HG02938 (cell line): ENCODE data around the gene SPRYD3.
A peak's percentile ranks its signal among the peaks of the same experiment; 100 is the strongest.
"Not testable (repeated sequence)": the region's sequence is repeated elsewhere in the genome, so short reads cannot be mapped to it uniquely, and the experiment has no call there.

Experiments
- ATAC-seq: cut with Tn5 transposase; IDR thresholded peaks from one replicate; pipeline ENCODE4 v1.9.1; 2021; ENCODE audit warnings: mild to moderate bottlenecking, moderate library complexity; ENCODE audit not compliant: unreplicated experiment

Gene SPRYD3, protein sequence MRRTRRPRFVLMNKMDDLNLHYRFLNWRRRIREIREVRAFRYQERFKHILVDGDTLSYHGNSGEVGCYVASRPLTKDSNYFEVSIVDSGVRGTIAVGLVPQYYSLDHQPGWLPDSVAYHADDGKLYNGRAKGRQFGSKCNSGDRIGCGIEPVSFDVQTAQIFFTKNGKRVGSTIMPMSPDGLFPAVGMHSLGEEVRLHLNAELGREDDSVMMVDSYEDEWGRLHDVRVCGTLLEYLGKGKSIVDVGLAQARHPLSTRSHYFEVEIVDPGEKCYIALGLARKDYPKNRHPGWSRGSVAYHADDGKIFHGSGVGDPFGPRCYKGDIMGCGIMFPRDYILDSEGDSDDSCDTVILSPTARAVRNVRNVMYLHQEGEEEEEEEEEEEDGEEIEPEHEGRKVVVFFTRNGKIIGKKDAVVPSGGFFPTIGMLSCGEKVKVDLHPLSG

DNA sequence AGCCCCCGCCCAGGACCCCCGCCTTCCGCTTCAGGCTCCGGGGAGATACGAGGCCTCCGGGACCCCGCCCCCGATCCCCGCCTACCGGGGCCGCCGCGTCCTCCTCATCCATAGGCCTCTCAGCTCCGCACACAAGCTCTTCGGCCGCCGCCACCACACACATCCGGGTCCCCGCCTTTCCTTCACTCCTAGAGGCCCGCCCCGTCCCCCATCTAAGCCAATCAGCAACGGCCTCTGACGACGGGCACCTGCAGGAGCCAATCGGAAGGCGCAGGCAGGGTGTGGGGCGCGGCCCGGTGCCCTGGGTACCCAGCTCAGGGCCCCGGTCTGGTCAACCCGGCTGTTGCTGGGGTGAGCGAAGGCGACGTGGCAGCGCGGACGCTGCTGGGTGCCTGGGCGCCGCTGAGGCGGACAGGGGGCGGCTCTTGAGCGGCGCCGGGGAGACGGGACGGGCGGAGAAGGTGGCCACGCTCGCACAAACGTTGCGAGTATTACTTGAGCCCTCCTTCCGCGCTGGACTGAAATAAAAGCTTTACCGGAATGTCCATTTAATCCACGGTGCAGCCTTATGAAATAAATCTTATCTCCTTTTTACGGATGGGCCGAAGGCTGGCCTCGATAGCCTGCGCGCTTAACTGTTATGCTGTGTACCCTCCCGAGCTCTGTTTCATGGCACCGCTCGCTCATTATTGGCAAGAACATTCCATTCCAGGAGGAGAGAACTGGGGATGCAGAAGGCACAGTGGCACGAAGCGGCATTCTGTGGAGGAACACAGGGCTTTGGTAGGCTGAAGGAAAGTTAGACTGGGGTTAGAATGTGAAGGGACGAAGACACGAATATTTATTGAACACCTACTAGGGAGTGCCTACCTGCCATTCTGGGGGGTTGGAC lies at the start of gene SPRYD3:
Gene SPRYD3, minus strand, starts transcription at position 165 of the 892 bp plus-strand sequence. Its CDS starts 57 bp downstream, at position 108.
- peak; percentile 97 for ATAC-seq

- no peak for ATAC-seq
Observed at GRCh38 chr12:53127169-53127568, 48.0 kb upstream of the SPRYD3 start.

DNA sequence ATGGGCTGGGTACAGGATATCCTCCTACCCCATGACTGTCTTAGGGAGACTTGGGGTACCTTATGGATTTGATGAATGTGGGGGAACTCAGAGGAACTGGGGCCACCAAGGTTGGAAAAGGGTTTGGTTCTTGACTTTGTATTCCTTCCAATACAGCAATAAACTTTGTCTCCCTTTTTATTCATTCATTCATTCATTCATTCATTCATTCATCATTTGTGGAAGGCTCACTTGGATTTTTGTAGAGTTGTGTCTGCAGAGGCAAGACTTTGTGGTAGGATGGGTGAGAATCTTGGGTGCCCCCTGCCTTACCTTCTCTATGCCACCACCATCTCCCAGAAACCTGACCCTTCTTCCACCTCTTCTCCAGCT lies 45.1 kb upstream of the SPRYD3 start:
- ATAC-seq: no peak

DNA sequence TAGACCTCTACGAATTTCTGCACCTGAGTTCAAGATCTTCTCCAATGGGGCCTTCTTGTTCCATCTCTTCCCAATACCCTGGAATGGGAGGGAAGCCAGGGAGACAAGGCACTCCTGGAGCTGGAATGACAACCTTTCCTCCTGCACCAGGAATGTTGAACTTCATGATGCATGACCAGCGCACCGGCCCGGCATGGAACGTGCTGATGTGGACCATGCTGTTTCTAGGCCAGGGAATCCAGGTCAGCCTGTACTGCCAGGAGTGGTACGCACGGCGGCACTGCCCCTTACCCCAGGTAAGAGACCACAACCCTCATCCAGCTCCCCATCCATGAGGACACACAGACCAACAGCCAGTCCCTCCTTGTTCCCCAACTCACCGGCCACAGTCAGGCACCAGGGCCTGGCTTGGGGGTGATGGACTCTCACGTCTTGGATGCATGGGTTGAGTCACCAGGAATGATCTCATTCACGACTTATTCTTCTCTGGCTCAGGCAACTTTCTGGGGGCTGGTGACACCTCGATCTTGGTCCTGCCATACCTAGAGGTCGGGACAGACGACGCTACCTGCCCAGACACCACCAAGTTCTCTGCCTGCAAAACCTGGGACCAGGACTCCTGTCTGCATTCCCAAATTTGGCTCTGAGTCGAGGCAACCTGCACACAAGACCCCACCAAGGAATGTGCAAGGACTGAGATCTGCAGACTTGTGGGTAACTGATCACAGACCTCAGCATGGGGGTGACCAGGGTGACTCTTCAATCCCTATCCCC lies 44.6 kb upstream of the SPRYD3 start:
- no peak for ATAC-seq

GRCh38 chr12:53122961-53123468 lies 43.8 kb upstream of the SPRYD3 start:
- no peak for ATAC-seq

DNA sequence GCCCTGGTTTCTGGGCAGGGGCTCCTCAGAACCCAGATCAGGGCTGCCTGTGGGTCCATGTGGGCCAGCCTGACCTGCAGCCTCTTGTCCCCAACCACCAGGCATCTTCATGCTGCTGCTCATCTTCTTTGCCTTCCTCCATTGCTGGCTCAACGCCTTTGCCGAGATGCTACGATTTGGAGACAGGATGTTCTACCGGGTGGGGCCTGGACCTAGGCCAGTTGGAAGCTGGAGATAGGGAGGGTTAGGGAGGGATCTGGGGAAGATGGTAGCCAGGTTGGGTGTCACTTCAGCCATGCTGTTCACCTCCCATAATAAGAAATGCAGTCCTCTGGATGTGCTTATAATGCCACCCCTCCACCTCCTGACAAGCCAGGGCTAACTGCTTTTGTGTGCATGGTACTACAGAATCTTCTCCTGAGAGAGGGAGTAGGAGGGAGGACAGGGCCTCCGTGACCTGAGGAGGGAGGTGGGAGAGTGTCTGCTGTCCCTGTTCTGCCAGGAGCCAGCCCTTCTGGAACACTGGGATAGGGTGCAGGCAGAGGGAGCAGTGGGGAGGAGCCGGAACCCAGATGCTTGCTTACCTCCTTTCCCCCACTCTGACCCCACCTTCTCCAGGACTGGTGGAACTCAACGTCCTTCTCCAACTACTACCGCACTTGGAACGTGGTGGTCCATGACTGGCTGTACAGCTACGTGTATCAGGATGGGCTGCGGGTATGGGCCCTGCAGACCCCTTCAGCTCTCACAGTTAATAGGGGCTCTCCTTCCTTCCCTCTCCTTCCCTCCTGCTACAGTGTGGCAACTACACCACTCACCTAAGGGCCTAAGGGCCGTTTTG lies 41.7 kb upstream of the SPRYD3 start:
- ATAC-seq: no peak

DNA sequence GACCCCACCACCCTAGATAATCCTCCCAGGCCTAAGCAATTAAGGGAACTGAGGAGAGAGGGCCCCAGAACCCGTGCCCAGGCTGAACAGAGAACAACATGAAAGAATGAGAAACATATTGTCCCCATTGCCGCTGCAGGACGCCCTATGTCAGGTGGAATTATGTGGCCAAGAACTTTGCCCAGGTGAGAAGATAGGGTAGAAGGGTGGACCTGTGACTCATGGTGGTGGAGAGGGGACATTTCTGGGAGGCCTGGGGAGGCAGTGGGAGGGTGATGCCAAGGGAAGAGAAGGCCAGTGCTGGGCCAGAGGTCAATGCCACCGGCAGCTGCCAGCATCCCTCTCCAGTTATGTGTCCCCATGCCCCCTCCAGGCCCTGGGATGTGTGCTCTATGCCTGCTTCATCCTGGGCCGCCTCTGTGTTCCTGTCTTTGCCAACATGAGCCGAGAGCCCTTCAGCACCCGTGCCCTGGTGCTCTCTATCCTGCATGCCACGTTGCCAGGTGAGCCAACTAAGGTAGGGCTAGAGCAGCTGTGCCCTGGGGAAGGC lies 39.6 kb upstream of the SPRYD3 start:
- no peak for ATAC-seq

DNA sequence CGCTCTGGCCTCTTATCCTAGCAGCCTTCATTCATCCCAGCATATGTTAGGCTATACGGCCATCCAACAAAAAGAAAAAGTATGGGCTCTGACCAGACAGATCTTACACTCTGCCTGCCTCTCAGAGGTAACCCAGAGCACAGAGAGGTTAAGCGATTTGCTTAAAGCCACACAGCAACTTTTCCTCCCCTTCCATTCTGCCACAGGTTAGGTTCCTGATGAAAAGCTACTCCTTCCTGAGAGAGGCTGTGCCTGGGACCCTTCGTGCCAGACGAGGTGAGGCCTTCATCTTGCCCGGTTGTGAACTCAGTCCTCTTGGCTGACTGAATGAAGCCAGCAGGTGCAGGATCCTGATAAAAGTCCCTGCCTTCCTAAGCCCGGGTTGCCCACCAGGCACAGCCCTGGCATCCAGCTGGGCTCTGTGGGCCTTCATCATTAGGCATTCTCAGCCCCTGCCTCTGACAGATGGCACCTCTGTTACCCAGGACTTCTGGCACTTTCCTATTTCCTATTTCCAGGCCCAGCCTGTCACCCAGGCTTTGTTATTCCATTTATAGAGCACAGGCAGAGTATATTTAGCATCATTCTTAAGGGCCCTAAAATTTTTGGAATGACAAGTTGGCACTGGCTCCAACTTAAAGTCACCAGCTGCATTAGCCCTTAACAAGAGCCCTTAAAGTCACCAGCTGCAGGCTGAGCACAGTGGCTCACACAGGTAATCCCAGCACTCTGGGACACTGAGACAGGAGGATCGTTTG lies 36.9 kb upstream of the SPRYD3 start:
- no peak for ATAC-seq

GRCh38 chr12:53115112-53115890 lies 36.1 kb upstream of the SPRYD3 start:
- ATAC-seq: no peak

DNA sequence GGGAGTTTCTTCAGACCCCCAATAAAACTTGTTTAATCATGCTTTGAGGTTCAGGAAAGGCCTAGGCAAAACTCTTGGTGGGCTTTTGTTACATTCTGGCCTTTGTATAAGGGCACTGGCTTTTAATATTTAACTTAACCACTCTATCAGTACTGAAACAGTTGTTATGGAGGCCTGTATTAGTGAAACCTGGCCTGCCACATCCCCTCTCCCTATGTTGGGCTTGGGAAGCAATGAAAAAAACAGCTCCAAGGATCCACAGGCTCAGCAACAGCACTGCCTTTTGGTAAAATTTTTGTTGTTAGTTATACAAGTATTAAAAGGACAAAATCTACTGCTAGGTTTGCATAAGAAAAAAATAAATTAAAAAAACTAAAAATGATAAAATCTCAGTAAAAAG lies 34.8 kb upstream of the SPRYD3 start:
- no peak for ATAC-seq

- no peak for ATAC-seq
Observed at GRCh38 chr12:53113136-53113705, 34.0 kb upstream of the SPRYD3 start.

DNA sequence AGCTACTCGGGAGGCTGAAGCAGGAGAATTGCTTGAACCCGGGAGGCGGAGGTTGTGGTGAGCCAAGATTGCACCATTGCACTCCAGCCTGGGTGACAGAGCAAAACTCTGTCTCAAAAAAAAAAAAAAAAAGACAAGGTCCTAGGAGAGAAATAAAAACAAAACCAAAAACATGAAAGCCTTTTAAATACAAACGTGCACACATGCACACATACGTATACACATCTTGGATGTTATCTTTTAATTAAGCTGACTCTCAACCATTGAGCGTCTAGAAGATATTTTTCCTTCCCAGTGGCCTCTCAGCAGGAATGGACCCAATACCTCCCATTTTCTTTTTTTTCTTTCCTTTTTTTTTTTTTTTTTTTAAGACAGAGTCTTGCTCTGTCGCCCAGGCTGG lies 33.2 kb upstream of the SPRYD3 start:
- not testable (repeated sequence) for ATAC-seq

GRCh38 chr12:53107122-53107521 lies 27.9 kb upstream of the SPRYD3 start:
- ATAC-seq: no peak

DNA sequence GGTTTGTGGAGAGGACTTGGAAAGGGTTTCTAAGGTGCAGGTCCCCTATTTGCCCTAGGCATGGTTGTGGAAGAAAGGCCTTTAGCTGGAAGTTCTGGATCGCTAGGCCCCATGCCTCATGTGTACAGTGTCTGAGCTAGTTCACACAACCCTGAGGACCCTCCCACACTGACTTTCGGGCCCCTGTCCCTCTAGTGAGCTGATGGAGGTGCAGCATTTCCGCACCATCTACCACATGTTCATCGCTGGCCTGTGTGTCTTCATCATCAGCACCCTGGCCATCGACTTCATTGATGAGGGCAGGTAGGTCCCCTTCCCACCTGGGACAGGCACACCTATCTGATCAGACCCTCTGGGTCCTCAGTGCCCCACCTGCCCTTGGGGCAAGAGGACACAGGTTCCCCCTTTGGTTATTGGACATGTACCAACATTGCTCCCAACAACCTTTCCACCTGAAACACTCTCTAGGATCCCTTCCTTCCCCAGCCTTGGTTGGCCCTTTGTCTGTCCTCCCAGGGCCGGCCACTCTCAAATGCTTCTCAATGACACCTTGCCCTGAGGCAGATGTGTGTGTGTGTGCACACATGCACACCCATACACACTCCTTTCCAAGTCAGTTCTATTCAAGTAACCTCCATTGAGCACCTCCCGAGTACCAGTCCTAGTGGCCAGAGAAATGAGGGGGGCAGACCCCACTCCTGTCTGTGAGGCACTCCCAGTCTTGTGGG lies 26.7 kb upstream of the SPRYD3 start:
- ATAC-seq: no peak

DNA sequence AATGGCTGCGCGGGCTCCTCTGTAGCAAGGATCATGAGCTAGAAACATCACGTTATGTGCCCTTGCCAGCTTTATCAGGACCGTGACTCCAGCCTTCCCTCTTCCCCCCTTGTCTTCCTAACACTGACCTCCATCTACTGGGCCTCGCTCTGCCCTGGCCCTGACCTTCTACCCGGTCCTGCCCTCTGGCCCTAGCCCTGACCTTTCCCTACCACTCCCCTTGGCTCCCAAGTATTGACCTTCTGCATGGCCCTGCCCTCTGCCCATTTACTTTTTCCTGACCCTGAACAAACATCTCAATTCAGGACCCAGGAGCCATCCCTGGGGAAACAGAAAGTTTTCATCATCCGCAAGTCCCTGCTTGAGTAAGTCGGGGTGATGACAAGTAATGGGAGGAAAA lies 26.1 kb upstream of the SPRYD3 start:
- no peak for ATAC-seq

DNA sequence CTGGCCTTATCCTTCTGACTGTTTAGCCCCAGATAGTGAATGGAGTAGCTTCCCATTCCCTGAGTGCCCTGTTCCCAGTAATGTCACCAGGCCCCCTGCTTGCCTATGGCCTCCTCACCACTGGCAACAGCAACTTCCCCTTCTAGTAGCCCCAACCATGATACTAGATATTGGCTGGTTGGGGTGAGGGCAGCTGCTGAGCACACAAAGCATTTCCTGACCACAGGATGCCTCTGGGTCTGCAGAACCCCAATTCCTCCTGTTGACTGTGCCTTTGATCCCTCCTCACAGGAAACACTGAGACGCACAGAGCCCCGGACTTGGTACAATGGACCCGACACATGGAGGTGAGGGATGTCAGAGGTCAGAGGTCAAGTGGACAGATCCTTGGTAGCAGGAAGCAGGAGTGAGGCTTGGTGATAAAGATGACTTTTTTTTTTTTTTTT lies 24.7 kb upstream of the SPRYD3 start:
- ATAC-seq: no peak
